T-helper 2 cell treated with Interferon-gamma antibody and Interleukin-4, amounts not matched to agents 5 μg/mL and 100 μg/mL, for 36 hours (primary cell): ENCODE results near the gene ALAS2.
"Not testable (repeated sequence)": the region's sequence is repeated elsewhere in the genome, so short reads cannot be mapped to it uniquely, and the experiment has no call there.

Experiments used
- DNase-seq: peaks from one replicate; pipeline ENCODE4 v3.0.0; 2021; ENCODE audit warnings: low spot score
- H3K27ac Mint-ChIP-seq: one replicate; pipeline ENCODE4 v1.8.0; 2021; ENCODE audit warnings: mild to moderate bottlenecking, mixed read lengths
- H3K27me3 Mint-ChIP-seq: one replicate; pipeline ENCODE4 v1.8.0; 2021; ENCODE audit warnings: low read depth, mixed read lengths
- H3K36me3 Mint-ChIP-seq: one replicate; pipeline ENCODE4 v1.8.0; 2021; ENCODE audit warnings: low read depth, mixed read lengths
- H3K4me1 Mint-ChIP-seq: one replicate; pipeline ENCODE4 v1.8.0; 2021; ENCODE audit warnings: low read depth, mixed read lengths
- H3K4me3 Mint-ChIP-seq: one replicate; pipeline ENCODE4 v1.8.0; 2022; ENCODE audit warnings: mild to moderate bottlenecking, moderate library complexity, mixed read lengths
- H3K9me3 Mint-ChIP-seq: one replicate; pipeline ENCODE4 v1.8.0; 2021; ENCODE audit warnings: mixed read lengths

The ALAS2 gene

GRCh38 chrX:54992911-54993622, 37.7 kb downstream of the ALAS2 start:
- Mint-ChIP-seq H3K27ac (no peak overlapping the region), H3K9me3 (no peaks in the 10 kb centered on the region), H3K27me3 (no peaks in the 10 kb centered on the region), H3K4me3 (no peak overlapping the region), H3K4me1 (no peaks in the 10 kb centered on the region), H3K36me3 (no peaks in the 10 kb centered on the region)
- DNase-seq: no peak

GRCh38 chrX:54991706-54992105, 39.1 kb downstream of the ALAS2 start:
- DNase-seq: no peak
- Mint-ChIP-seq H3K36me3 (no peaks in the 10 kb centered on the region), H3K4me3 (no peak overlapping the region), H3K27ac (no peak overlapping the region), H3K4me1 (no peaks in the 10 kb centered on the region), H3K9me3 (no peaks in the 10 kb centered on the region), H3K27me3 (no peaks in the 10 kb centered on the region)

- DNase-seq: not testable (repeated sequence)
These were observed 47.5 kb downstream of the ALAS2 start for GRCh38 chrX:54983306-54983705.

GRCh38 chrX:54980334-54980733, 50.4 kb downstream of the ALAS2 start:
- DNase-seq: no peak
- Mint-ChIP-seq H3K27me3 (no peaks in the 10 kb centered on the region), H3K36me3 (no peaks in the 10 kb centered on the region), H3K4me3 (no peak overlapping the region), H3K4me1 (no peaks in the 10 kb centered on the region), H3K9me3 (no peaks in the 10 kb centered on the region), H3K27ac (no peak overlapping the region)

More at GRCh38 chrX:54983306-54983705, 47.5 kb downstream of the ALAS2 start:
- not testable (repeated sequence) for H3K4me1 Mint-ChIP-seq, H3K27ac Mint-ChIP-seq, H3K4me3 Mint-ChIP-seq, H3K27me3 Mint-ChIP-seq, H3K9me3 Mint-ChIP-seq, H3K36me3 Mint-ChIP-seq

GRCh38 chrX:54979432-54979831, 51.3 kb downstream of the ALAS2 start:
- Mint-ChIP-seq H3K27me3 (no peaks in the 10 kb centered on the region), H3K36me3 (no peaks in the 10 kb centered on the region), H3K4me3 (no peak overlapping the region), H3K4me1 (no peaks in the 10 kb centered on the region), H3K27ac (no peak overlapping the region), H3K9me3 (no peaks in the 10 kb centered on the region)
- DNase-seq: no peak

GRCh38 chrX:54978448-54978847, 52.3 kb downstream of the ALAS2 start:
- Mint-ChIP-seq H3K27me3 (no peaks in the 10 kb centered on the region), H3K36me3 (no peaks in the 10 kb centered on the region), H3K9me3 (no peaks in the 10 kb centered on the region), H3K4me1 (no peaks in the 10 kb centered on the region), H3K4me3 (no peak overlapping the region), H3K27ac (no peak overlapping the region)
- no peak for DNase-seq

GRCh38 chrX:54977387-54977786, 53.4 kb downstream of the ALAS2 start:
- Mint-ChIP-seq H3K27me3 (no peaks in the 10 kb centered on the region), H3K9me3 (no peaks in the 10 kb centered on the region), H3K36me3 (no peaks in the 10 kb centered on the region), H3K27ac (no peak overlapping the region), H3K4me1 (no peaks in the 10 kb centered on the region), H3K4me3 (no peak overlapping the region)
- no peak for DNase-seq

- DNase-seq: no peak
- H3K27ac Mint-ChIP-seq: no peak overlapping the region
- no peaks in the 10 kb centered on the region for H3K36me3 Mint-ChIP-seq
These were observed 65.8 kb downstream of the ALAS2 start for GRCh38 chrX:54964766-54965497.

GRCh38 chrX:54961750-54962149, 69.0 kb downstream of the ALAS2 start:
- H3K36me3 Mint-ChIP-seq: no peaks in the 10 kb centered on the region
- H3K27me3 Mint-ChIP-seq: peaks cover 4% of the 10 kb centered on the region
- no peaks in the 10 kb centered on the region for H3K9me3 Mint-ChIP-seq
- H3K4me3 Mint-ChIP-seq: no peak overlapping the region
- no peak overlapping the region for H3K27ac Mint-ChIP-seq
- DNase-seq: no peak
- H3K4me1 Mint-ChIP-seq: peaks cover 5% of the 10 kb centered on the region

More at GRCh38 chrX:54964766-54965497, 65.8 kb downstream of the ALAS2 start:
- H3K27me3 Mint-ChIP-seq: peaks cover 4% of the 10 kb centered on the region
- no peak overlapping the region for H3K4me3 Mint-ChIP-seq
- no peaks in the 10 kb centered on the region for H3K9me3 Mint-ChIP-seq
- peaks cover 5% of the 10 kb centered on the region for H3K4me1 Mint-ChIP-seq
